Fibroblast of skin of left biceps (primary cell): Measurements from ENCODE around the gene TMEM236.
A peak's percentile ranks its signal among the peaks of the same experiment; 100 is the strongest.

ENCODE experiments used
- DNase-seq, 2 experiments: peaks; one replicate each; pipeline ENCODE4 v3.0.0-alpha.2; 2013; ENCODE audit warnings: low read depth in 2 of 2

The TMEM236 gene

DNA sequence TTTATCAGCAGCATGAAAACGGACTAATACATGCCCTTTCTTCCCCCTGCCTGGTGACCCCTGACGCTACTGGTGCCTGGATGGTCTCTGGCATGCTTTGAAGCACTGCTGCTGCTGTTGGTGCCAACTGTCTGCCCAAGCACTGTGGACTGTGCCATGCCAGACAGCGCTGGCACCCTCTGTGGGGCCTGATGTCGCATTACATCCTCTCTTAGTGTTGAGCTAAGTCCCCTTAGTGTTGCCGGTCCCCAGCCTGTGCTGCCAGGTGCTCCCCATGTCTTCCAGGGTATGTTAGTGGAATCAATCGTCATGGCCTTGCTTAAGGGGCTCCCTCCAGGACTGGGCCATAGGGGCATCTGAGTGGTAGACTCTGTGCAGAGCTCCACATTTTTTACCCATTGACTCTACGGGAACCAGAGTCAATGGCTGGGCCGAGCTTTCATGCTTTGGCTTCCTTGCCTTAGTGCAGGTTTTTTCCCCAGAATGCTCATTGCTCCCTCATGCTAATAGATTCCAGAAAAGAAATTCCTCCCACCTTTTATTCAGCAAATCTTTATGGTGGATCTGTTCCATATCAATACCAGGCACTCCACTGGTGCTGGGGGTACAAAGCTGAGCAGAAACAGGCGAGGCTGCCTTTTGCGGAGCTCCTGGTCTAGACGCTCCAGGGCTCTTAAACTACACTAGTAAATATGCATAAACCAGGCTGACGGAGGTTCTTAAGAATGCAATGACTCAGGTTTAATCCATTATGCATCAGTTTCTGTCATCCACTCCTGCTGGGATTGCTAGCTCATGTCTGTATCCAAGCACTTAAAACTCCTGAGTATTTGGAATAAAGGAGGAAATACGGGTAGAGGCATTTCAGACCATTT lies 35.3 kb downstream of the TMEM236 start:
- DNase-seq = peak; percentile 80 to 85

DNA sequence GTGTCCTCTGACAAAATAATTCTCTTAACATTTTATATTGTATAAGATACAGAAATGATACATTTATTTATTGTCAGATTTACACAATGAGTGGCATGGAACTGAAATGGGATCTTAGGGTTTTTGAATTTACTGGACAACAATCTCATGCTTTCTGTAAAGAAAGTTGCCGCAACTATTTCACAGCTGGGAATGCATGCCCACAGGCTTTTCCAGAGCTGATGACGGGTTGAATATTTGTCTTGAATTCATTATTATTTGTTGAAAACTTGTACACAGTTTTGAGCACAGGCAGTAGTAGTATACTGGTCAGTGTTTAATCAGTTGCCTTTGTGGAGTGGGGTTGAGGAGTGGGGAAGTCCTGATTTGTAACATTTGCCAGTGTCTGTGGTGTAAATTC lies 36.6 kb downstream of the TMEM236 start:
- DNase-seq = no peak

DNA sequence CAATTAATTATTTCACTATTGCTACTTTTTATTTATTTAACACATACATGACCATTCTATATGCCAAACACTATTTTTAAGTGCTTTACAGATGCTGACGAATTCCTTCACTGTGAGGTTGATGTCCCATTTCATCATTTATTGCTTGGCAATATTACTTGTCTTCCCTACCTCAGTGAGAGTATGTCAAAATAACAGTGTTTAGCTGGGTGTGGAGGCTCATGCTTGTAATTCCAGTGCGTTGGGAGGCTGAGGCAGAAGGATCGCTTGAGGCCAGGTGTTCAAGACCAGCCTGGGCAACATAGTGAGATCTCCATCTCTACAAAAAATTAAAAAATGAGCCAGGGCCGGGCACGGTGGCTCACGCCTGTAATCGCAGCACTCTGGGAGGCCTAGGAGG lies 37.4 kb downstream of the TMEM236 start:
- no peak for DNase-seq

DNA sequence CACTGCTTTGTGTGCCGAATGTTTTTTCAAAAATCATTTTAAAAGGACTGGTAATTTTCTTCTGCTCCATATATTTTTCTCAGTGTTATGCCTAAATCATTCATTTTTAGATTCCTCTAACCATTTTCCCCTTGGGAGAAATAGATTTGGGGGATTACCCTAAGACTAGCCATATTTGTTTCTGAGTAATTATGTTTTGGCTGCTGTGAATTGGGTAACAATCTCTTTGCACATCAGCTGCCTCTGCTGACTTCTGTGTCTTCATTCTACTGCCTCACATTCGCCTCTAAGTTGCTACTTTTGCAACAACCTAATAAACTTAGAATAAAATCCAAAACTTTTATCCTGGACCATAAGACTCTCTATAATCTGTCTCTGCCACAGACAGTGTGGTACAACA lies 38.6 kb downstream of the TMEM236 start:
- DNase-seq = no peak

DNA sequence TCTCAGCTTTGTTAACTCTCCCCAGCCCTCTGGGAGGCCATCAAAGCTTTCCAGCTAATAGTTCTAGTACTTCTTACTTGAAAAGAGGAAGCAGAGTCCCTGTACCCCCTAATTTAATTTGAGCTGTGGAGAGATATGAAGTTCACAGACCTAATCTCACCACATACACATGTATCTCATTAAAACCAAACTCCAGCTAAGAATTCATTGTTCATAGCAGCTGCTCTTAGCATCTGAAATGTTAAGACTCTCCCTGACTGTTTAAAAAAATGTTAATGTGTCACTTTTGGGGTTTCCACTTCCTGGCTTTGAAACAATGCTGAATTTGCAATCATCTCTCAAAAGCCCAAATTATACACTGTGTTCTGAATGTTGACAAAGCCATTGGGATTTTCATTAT lies 41.0 kb downstream of the TMEM236 start:
- no peak for DNase-seq

DNA sequence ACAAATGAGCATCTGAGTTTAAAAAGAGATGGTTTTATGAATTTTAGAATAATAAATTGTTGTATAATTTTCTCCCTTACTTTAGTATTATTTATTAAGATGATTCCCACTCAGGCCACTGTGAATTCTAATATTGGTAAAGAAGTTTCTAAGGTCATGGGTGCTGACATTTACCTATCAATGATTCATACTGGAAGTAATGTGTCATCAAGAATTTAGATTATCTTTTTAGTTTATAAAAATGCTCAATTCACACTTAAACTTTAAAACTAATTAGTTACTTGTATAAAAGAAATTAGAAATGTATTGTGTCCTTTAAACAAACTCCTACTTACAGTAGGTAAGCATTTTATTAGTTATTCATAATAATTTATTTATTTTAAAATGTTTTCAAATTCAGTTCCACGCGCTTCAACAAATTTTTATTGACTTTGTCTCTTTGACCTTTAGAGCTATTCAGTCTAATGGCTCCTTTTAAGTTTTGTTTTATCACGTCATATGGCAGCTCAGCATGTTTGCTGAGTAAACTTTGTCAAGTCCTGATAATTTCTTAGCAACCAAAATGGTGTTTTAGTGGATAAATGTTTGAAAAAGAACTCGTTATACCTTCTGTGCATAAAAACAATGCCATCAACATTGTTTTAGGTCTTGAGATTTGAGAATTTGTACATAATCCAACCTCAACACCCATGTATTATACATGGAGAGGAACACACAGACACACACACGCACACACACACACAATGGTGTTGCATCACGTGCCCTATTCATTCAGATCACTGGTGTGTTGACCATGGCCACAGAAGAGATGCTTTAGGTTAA lies 42.0 kb downstream of the TMEM236 start:
- DNase-seq = no peak

DNA sequence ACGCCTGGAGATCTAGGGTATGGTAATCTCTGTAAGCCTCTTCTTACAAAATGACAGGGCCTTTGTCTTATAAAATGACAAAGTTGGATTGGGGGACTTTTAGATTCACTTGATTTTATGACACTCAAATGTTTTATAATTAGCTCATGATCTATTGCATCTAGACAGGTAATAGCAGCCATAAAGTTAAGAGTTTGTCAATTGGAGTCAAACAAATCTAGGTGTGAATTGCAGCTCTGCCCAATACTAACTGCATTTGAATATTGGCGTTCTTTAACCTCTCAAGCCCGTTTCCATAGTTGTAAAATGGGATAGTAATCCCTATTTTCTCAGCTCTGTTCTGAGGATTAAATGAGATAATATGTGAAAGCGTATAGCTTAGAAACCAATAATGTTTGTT lies 43.1 kb downstream of the TMEM236 start:
- no peak for DNase-seq

DNA sequence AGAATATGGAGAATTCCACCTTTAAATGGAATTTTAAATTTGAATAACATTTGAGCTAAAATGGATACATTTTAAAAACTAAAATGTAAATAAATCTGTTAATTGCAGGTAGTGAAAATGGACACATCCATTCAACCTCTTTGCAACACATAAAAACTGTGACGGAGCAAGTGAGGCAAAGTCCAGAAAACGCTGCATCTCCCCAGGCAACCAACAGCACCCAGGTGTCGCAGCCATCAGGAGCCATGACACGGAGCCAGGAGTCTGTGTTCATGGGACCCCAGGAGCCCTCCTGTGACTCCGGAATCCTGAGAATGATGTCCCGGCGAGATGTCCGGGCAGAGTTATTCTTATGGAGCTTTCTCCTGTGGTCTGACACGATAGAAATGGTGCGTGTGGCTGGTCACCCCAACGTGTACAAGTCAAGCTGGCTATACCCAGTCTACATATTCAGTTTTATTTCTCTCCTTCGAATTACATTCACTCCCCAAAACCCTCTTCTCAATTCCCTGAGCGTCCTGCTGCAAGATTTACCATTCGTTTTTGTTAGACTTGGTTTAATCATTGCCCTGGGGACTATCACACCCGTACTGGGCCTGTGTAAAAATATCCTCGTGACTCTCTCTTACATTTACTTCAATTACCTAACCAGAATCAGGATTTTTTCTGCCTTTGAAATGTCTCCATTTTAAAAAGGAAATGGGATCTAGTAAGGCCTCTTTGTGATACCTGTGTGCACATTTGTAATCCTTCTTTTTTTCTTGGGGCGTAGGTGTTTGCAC lies 44.0 kb downstream of the TMEM236 start:
- DNase-seq = no peak

DNA sequence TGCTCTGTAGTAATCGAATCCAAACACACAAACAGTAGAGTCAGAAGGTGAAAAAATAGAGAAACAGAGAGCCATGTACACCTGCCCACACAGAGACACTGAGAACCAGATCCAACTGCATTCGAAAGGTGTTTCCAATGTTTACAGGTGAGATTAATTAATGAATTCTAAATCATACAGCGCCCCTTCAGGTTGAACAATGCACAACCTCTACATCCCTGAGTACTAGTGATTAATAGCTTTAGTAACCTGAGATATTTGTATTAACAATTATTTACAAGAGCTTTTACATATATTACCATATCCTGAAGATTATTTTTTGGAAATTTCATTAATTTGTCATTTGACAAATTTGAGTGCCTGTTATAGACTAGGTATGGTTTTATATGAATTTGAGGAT lies 49.5 kb downstream of the TMEM236 start:
- no peak for DNase-seq

DNA sequence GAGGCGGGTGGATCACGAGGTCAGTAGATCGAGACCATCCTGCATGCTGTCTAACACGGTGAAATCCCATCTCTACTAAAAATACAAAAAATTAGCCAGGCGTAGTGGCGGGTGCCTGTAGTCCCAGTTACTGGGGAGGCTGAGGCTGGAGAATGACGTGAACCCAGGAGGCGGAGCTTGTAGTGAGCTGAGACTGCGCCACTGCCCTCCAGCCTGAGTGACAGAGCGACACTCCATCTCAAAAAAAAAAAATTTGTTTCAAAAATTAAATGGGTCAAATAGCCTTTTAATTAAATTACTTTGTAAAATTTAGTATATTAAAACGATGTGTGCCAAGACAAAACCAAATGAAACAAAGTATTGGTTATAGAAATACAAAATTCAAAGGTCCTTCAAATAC lies 50.3 kb downstream of the TMEM236 start:
- DNase-seq = no peak

DNA sequence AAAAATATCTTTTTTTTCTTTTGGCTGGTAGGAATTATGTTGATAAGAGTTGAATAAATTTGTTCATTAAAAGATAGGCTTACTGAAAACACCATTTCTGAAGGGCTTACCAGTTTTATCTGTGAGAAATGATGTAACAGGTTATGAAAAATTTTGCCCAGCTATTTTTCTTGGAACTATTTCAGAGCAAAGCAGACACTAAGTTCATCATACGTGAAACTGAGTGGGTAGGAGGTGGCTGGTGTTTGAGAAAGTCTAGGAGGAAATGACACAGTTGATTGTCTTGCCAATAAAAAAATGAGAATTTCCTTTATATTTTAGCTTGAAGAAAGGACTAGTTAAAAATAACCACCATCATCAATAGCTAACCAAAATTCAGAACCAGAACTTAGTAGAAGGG lies 51.0 kb downstream of the TMEM236 start:
- no peak for DNase-seq

DNA sequence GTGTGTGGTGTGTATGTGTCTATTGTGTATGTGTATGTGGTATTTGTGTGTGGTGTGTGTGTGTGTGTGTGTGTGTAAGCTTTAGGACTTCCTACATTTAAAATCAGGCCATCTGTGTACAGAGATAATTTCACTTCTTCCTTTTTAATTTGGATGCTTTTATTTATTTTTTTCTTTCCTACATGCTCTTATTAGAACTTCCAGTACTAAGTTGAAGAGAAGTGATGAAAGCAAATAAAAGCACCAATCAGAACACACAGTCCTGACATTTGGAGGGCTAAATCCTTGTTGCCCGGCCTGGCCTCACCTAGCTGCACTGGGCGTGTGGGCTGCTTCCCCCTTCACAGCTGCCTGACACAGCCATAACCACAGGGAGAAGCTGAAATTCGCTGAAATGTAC lies 53.3 kb downstream of the TMEM236 start:
- DNase-seq = no peak

DNA sequence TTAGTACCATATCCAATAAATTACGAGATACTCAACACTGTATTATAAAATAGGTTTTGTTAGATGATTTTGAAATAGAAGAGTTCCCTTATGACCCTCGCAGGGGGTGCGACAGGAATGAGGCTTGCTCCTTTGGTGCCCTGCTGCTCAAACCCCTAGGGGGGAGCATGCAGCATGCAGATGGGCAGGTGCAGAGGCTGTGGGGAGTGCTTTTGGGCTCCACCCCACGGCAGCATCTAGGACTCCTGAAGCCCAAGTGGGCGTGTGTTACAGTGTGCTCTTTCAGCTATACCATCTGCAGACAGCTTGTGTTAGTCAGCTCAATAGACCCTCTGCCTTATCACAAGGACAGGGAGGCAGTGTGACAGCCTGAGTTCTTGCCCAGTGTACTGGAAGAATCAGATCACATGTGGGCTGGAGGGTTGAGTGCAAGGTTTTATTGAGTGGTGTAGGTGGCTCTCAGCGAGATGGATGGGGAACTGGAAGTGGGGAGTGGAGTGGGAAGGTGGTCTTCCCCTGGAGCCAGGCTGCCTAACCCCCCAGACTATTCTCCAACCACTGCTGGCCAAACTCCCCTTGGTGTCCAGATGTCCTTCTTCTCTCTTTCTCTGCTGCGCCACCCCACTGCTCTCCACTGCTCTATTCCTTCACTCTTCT lies 54.0 kb downstream of the TMEM236 start:
- DNase-seq = no peak

DNA sequence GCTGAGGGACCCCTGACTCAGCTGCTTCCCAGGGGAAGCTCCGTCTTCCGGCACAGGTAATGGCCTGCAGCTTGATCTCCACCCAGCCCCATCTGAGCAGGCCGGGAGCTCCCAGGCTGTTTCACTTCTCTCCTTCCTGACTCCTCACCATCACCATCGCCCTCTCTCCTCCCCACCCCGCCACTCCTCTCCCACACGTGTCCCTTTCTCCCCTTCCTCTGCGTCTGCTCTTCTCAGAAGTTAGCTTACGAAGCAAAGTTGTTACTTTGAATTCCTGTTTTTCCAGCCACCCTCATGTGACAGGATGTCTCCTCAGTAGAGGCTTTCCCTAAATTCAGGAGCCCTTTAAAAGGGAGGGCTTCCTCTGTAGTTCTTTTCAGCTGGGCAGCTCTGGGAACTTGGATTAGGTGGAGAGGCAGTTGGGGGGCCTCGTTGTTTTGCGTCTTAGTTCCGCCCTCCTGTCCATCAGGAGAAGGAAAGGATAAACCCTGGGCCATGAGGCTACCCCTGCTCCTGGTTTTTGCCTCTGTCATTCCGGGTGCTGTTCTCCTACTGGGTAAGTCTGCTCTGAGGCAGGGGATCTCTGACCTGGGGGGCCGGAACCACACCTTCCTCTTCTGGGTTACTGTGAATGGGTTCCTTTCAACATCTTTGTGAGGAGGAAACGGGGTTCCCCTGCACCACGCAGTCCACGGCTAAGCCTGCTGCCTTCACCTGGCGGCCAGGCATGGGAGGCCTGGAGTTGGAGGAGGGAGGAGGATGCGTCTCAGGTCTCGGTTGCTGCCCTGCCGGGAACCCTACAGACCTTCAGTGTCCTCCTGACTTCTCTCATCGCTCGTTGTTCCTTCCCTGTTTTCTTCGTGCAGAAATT lies 57.2 kb downstream of the TMEM236 start, which contains the start of gene MRC1:
MRC1 (plus strand) TSS at position 378 of the 871 bp plus-strand sequence; CDS start at position 496, 118 bp downstream.
- no peak for DNase-seq

DNA sequence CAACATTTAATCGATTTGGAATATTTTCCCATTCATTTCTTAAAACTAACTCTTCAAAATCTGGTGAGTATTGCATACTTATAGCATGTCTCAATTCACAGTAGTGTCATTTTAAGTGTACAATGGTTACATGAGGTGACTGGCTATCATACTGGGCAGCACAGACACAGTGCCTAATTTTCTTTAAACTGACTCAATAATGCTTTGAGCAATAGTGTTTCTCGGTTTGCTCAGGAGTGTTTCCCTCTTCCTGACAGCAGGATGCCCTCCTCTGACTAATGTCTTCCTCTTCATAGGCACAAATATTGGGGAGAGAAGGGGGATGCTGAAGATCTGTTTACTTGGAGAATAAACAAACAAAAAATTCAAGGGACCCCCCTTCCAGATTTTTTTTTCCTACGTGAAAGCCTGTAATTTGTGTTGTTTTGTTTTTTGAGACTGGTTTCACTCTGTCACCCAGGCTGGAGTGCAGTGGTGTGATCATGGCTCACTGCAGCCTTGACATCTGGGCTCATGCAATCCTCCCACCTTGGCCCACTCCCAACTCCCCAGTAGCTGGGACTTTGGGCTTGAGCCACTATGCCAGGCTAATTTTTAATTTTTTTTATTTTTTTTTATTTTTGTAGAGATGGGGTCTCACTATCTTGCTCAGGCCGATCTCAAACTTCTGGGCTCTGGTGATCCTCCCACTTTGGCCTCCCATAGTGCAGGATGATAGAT lies 59.3 kb downstream of the TMEM236 start:
- no peak for DNase-seq

DNA sequence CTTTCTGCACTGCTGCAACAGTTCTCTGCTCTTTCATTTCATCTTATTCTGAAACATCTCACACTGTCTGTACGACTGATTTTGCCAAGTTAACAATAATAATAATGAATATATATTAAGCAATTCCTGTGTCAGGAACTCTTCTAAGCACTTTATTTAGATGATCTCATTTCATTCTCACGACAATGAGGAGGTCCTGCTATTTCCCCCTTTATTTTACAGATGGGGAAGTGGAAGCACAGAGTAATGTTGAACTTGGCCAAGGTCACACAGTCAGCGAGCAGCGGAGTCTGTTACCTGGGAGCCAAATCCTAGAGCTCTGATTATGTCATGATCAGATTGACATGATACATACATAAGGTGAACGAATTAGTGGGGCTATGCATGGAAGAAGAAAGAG lies 63.0 kb downstream of the TMEM236 start:
- DNase-seq = no peak

DNA sequence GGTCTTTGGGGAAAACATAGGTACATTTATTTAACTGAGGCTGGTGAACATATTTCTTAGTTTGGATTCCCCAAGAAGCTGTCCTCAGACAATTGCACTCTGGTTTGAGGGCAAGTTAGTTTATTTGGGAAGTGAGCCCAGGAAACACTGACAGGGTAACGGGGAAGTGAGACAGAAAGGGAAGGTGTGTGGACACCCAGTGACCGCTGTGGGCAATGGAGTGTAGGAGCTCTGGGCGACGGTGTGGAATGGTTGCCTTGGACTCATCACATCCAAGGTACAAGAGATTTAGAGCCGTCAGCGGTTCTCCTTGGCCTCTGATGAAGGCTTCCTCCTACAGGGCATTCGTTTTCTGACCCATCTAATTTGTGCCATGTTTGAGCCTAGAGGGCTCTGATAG lies 64.2 kb downstream of the TMEM236 start:
- DNase-seq = no peak

DNA sequence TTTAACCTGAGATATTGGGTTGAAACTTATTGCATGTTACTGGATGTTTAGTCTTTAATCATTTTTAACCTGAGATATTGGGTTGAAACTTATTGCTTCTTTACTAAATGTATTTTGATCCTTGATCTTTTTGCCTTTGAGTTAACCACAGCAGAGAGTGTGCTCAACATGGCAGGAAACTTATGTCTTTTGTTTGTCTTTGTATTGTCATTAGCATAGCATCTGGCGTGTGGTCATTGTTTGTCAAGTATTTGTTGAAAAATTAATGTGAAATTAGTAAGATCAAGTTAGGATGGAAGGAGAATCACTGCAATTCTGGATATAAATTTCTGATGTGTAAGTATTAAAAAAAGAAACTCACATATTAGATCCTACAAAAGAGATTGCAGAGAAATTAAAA lies 65.3 kb downstream of the TMEM236 start:
- no peak for DNase-seq

DNA sequence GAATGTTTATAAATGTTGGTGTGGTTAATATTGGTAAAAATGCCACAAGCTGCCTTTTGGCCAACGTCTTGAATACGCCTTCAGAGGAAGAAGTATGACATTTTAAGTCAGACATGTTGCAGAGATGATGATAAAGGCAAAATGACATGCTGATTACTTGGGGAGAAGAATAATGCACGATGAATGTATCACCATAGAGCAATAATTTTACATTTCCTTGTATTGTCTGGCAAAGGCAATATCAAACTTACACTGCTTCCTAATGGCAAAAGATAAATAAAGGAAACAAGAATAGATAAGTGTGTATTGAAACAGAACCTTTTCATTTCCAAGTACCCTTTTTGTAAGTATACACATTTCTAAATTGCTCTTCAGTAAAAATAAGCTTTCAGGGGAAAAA lies 65.8 kb downstream of the TMEM236 start:
- no peak for DNase-seq

DNA sequence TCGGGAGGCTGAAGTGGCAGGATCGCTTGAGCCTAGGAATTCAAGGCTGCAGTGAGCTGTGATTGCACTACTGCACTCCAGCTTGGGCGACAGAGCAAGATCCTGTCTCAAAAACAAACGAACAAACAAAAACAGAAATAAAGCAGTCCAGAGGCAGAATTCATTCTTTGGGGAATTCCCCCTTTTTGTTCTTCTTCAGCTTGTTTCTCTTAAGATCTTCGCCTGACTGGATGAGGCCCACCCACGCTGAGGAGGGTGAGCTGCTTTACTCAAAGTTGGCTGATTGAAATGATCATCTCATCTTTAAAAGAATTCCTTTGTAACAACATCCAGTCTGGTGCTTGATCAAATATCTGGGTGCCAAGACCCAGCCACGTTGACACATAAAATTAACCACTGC lies 67.8 kb downstream of the TMEM236 start:
- DNase-seq = no peak
